Suprapubic skin (tissue), 3 donors: ENCODE measurements around the gene ARCN1.

Experiments used
- CTCF ChIP-seq, 2 donors: fragments of 200-600 bp in 1 of 2; fragments of 450-650 bp in 1 of 2; sonication (generic) in 1 of 2; IDR thresholded peaks; one replicate each; pipeline ENCODE4 v1.5.1; 2016 to 2019; ENCODE audit warnings: antibody characterized with exemption in 2 of 2, mild to moderate bottlenecking in 1 of 2, moderate library complexity in 1 of 2
- EP300 ChIP-seq: sonication (generic); formaldehyde crosslinking; IDR thresholded peaks from one replicate; pipeline ENCODE4 v1.6.1; 2017; ENCODE audit warnings: antibody characterized with exemption
- POLR2A ChIP-seq, 2 donors: fragments of 450-650 bp; IDR thresholded peaks; one replicate each; pipeline ENCODE4 v1.6.1; 2017; ENCODE audit warnings: antibody characterized with exemption in 2 of 2, mild to moderate bottlenecking in 2 of 2, moderate library complexity in 2 of 2

- TF ChIP-seq CTCF (IDR thresholded peaks at IDR 0.05) (no peak), POLR2A (IDR thresholded peaks at IDR 0.05) (no peak), EP300 (no peak)
Measured at GRCh38 chr11:118649941-118650340, 77.7 kb downstream of the ARCN1 start.
